NCI-H2227 (cell line): ENCODE measurements around the gene FANCC.
A peak's percentile ranks its signal among the peaks of the same experiment; 100 is the strongest.

ENCODE experiments used
- DNase-seq: peaks from one replicate; lab custom pipeline; 2025; ENCODE audit not compliant: unreplicated experiment; lab: John Stamatoyannopoulos, UW

Gene FANCC

DNA sequence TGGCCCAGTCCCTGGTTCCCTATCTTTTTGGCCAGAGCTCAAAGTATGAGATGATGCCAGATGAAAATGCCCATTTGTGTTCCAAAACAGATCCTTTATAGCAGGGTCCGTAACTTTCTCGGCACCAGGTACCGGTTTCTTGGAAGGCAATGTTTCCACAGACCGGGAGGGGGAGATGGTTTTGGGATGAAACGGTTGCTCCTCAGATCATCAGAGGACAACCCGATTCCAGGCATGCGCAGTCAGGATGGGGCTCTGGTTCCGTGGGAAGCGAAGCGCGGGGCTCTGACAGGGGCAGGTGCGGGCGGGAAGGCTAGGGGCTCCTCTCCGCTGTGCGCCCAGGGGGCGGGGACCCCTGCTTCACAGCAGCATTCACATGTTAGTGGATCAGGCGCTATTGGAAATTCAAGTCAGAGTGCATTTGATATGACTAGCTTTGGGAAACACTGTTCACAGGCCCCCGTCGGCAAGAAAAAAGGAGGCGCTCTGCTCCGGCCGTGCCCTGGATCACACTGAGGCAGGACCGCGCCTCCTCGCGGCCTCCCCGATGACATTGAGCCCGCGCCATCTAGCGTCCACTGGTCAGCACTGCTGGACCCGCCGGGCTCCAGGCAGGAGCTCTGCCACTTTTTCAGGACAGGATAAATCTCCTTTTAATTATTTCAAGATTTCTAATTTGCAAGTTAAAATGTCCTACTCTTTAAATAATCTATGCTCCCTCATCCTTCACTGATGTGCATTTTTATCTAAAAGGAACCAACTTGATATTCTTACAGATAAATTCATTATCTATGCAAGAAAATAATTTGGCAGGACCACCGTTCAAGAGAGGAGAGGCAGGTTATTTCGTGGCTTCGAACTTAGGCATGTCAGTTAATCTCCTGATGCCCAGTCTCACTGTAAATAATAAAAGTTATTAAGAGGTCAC is 190.0 kb downstream of the FANCC start:
- DNase-seq = peak; percentile 44

DNA sequence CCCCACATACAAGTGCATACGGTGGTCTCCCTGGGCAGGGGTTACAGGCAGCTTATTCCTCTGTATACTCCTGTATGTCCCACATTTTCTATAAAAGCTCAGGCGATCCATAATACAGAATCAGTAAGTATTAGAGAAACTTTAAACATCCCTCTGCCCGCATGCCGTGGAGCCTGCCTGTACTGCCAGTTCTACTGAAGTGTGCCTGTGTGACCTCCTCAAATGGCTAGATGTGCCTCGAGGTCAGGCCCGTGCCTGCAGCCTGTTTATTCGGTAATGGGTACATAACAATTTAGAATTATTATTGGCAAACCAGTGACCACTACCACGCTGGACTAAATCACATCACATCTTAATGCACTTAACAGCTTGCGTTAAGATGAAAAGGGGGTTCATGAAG is 190.8 kb downstream of the FANCC start:
- DNase-seq = no peak

- no peak for DNase-seq
Observed at GRCh38 chr9:95125652-95126051, 191.9 kb downstream of the FANCC start.

GRCh38 chr9:95124582-95125367 is 192.7 kb downstream of the FANCC start:
- peak; percentile 32 for DNase-seq

DNA sequence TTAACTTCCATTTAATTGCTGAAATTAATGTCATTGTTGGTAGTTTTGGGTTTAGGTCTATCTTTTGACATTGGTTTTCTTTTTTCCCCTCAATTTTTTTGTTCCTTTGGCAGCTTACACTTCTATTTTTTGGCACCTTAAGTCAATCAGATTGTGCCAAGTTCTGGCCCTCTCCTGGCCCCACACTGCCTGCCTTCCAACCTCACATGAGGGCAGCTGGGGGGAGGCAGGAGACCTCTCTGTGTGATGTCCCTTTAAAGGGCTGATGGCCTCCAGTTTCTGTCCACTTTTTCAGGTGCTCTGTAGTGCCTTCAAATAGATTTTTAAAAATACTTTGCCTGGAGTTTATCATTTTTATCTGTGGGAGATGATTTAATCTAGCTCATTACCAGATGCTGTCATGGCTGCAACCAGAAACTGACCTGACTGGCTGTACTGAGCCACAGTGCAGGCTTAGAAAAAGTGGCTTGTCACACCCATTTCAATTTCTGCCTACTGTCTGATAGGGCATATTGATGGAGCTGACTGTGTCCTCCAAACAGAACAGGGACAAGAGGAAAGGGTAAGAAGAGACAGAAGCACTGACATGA is 196.6 kb downstream of the FANCC start:
- DNase-seq = no peak

DNA sequence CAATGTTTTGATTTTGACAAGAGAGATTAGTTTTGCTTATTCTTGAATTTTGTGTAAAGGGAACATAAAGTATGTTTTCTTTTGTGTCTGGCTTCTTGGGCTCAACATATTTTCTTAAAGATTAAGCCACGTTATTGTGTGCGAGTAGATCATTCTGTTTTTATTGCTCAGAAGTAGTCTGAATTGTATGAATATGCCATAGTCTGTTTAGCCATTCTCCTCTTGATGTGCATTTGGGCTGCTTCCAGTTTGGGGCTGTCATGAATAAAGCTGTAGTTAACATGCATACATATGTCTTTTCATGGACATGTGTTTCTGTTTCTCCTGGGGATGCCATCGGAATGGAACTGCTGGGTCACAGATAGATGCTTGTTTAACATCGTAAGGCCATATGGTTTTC is 198.9 kb downstream of the FANCC start:
- DNase-seq = no peak

GRCh38 chr9:95116808-95117204 is 200.7 kb downstream of the FANCC start:
- no peak for DNase-seq

- DNase-seq = no peak
Observed at GRCh38 chr9:95116002-95116807, 201.3 kb downstream of the FANCC start.

DNA sequence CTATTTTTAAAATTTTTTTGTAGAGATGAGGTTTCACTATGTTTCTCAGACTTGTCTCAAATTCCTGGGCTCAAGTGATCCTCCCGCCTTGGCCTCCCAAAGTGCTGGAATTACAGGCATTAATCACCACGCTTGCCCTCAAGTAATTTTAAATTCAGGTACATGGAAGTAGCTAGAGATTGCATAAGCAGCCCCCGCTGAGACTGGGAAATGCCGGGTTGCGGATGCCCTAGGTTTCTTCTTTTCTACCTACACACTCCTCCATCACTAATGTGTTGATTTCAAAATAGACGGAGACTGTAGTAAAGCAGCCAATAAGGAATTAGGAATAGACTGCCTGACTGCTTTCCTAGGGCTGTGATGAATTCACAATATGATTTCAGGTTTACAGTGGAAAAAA is 202.4 kb downstream of the FANCC start:
- no peak for DNase-seq

- no peak for DNase-seq
Observed at GRCh38 chr9:95112436-95113280, 204.9 kb downstream of the FANCC start.

- no peak for DNase-seq
Observed at GRCh38 chr9:95111716-95112115, 205.8 kb downstream of the FANCC start.

DNA sequence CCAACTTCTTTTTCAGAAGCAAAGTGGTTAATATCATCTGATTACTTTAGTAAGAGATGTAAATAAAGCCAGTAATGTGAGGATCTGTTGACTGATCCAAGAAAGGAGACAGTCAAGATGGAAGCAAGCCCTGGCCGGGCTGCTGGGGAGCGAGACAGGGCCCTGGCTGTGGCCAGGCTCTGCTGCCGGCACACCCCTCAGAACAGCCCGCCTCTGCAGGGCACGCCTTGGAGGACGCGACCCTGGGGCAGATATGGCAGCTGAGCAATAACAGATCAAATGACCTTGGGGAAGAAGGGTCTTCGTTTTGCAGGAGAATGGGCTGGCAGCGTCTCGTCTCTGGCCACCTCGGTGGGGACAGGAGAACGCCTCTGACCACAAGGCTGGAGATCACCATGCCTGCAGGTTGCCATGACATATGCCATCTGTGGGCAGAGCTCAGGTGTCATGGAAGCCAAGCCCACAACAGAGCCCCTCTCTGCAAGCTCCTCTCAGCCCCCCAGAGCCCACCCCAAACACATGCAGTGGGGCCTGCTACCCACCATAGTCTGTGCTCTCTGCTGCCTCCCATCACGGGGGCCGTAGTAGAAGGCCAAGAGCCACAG is 206.5 kb downstream of the FANCC start:
- no peak for DNase-seq

- no peak for DNase-seq
Observed at GRCh38 chr9:95109456-95109855, 208.1 kb downstream of the FANCC start.

- no peak for DNase-seq
Observed at GRCh38 chr9:95108777-95109176, 208.7 kb downstream of the FANCC start.

DNA sequence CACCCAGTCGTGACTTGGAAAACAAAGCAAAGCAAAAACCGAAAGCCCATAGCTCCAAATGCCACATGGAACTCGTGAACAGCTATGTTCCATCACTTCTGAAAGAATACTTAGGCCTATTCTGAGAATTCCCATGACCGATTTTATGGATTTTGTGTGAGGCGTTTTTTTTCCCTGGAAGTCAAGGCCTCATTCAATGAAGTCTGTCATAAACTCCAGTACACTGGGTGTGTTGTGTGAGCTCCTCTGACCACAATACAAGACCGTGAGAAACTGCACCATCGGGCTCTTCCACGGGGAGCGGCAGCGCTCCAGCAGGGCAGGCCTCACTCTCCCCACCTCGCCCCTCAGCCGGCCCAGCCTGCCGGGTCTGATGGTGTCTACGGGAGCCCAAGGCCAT is 209.5 kb downstream of the FANCC start:
- DNase-seq = no peak

- DNase-seq = no peak
Observed at GRCh38 chr9:95107001-95107749, 210.3 kb downstream of the FANCC start.

DNA sequence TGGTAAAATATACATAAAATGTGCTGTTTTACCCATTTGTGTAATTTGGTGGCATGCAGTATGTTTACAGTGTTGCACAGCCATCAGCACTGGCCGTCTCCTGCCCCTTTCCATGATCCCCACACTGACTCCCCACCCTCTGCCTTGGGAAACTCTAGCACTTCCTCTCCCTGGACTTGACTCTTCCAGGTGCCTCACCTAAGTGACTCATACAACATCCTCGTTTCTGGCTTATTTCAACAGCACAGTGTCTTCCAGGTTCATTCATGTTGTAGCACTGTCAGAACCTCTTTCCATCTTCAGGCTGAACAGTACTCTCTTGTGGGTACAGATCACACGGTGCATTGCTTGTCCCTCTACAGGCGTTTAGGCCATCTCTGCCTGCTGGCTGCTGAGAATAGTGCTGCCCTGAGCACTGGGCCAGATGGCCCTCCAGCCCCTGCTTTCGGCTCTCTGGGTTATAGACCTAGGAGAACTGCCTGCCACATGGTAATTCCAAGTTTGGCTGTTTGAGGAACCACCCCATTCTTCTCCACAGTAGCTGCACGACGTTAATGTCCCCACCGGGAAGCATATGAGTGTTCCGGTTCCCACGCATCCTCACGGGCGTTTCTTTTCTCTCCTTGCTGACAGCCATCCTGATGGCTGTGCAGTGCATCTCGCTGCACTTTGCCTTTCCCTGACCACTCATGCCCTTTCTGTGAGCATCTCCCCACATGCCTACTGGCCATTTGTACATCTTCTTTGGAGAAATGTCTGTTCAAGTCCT is 211.8 kb downstream of the FANCC start:
- no peak for DNase-seq

DNA sequence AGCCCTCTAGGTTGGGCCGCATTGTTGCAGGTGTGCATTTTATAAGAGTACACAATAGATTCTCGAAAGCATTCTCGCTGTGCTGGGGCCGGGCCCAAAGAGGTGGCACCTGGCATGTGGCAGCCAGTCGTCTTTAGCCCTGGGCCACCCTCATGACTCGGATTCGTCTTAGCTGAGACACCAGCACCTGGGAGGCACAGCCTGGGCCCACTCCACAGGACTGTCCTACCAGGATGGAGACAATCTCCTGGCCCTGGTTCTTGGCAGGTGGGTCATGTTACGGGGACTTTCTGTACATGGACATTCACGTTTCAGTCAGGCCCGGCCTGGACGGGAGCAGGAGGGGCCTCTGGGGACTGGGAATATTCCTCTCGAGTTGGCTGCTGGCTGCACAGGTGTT is 212.5 kb downstream of the FANCC start:
- no peak for DNase-seq
